Activated B cell treated with CpG ODN at 0.5 μM for 24 hours (primary cell): ENCODE results near the gene C17orf100. TPM values are rescaled to one million over a fixed set of nuclear protein-coding genes. Genes with fewer than 3 reads are reported as not detected.
A peak's percentile ranks its signal among the peaks of the same experiment; 100 is the strongest.
"Not testable (repeated sequence)": the region's sequence is repeated elsewhere in the genome, so short reads cannot be mapped to it uniquely, and the experiment has no call there.

Source experiments
- ATAC-seq: fragments of 200-7000 bp; cut with Tn5 transposase; one replicate; pipeline ENCODE4 v1.10.0; 2021; ENCODE audit warnings: low read depth, mild to moderate bottlenecking, moderate library complexity
- CTCF ChIA-PET: fragments of 350-600 bp; sonication (Branson Sonifier 250); formaldehyde crosslinking; loops from one replicate; lab custom pipeline; 2021; ENCODE audit warnings: antibody characterized with exemption; lab: Charles Lee
- POLR2A ChIA-PET: fragments of 350-600 bp; sonication (Branson Sonifier 250); formaldehyde crosslinking; loops from one replicate; lab custom pipeline; 2021; ENCODE audit warnings: antibody characterized with exemption; lab: Charles Lee
- DNase-seq: peaks from one replicate; pipeline ENCODE4 v3.0.0; 2022
- H3K27ac Mint-ChIP-seq: one replicate; pipeline ENCODE4 v1.8.0; 2020; ENCODE audit warnings: mixed read lengths
- H3K27me3 Mint-ChIP-seq: one replicate; pipeline ENCODE4 v1.8.0; 2021; ENCODE audit warnings: mixed read lengths
- H3K36me3 Mint-ChIP-seq: one replicate; pipeline ENCODE4 v1.8.0; 2021; ENCODE audit warnings: low read depth, mixed read lengths
- H3K4me1 Mint-ChIP-seq: one replicate; pipeline ENCODE4 v1.8.0; 2021; ENCODE audit warnings: mixed read lengths
- H3K4me3 Mint-ChIP-seq: one replicate; pipeline ENCODE4 v1.8.0; 2020; ENCODE audit warnings: mild to moderate bottlenecking, mixed read lengths
- H3K9me3 Mint-ChIP-seq: one replicate; pipeline ENCODE4 v1.8.0; 2020; ENCODE audit warnings: mixed read lengths
- CTCF ChIP-seq: fragments of 200-600 bp; IDR thresholded peaks from one replicate; pipeline ENCODE4 v1.8.0; 2022; ENCODE audit warnings: antibody characterized with exemption, mild to moderate bottlenecking
- intact Hi-C: fragments of 100-400 bp; cut with micrococcal nuclease; formaldehyde crosslinking; loops from one replicate; pipeline ENCODE4 v1.15.1; 2024
- total RNA-seq: library from RNA; stranded (reverse); gene quantifications from 2 replicates; pipeline ENCODE4 v1.2.3, GENCODE V29; 2022

The C17orf100 gene
- total RNA-seq, 1 donor from 2014 or later: 3.5 TPM

DNA sequence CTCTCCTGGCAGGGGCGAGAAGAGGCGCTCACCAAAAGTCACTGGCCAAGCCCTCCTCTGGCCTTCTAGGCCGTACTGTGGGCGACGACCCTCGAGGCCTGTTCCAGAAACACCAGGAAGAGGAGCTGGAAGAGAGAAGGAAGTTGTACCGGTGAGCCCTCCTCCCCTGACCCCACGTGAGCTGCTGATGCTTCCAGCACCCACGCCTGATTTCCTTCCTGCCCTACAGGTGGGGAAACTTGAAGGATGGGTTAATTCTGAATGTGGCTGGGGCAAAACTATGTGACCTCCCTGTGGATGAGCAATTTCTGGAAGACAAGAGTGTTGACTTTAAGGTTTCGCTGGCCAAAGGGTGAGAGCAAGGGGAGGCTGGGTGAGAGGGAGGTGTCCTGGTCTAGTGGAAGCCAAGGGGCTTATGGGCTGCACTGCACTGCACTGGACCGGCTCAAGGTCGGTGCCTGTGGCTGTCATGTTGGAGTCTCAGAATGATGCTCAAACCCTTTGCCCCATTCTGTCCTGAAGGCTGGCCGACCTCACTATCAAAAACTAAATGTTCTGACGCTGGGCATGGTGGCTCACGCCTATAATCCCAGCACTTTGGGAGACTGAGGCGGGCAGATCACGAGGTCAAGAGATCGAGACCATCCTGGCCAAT, 6.2 kb downstream of the C17orf100 start:
- Mint-ChIP-seq H3K9me3 (no peaks in the 10 kb centered on the region), H3K4me3 (peak overlapping the region; percentile 88), H3K27me3 (no peaks in the 10 kb centered on the region), H3K36me3 (no peaks in the 10 kb centered on the region), H3K27ac (peak overlapping the region; percentile 76), H3K4me1 (peaks cover 73% of the 10 kb centered on the region)
- ChIA-PET POLR2A (interaction anchor here (1.2 kb wide), 1 partner anchor 17 kb away, joined by 10 read pairs; the partner anchor contains the start of genes KIAA0753 and TXNDC17), CTCF (no interaction called here)
- TF ChIP-seq CTCF: no peak
- intact Hi-C loops: no loop called here
- ATAC-seq (no peak), DNase-seq (no peak)

GRCh38 chr17:6658411-6658810, 6.8 kb downstream of the C17orf100 start:
- DNase-seq, CTCF ChIA-PET, H3K27me3 Mint-ChIP-seq, H3K36me3 Mint-ChIP-seq, ATAC-seq, POLR2A ChIA-PET, intact Hi-C loops, H3K9me3 Mint-ChIP-seq: not testable (repeated sequence)
- peak overlapping the region; percentile 20 for H3K4me3 Mint-ChIP-seq
- H3K4me1 Mint-ChIP-seq: peaks cover 69% of the 10 kb centered on the region
- H3K27ac Mint-ChIP-seq: peak overlapping the region; percentile 53

DNA sequence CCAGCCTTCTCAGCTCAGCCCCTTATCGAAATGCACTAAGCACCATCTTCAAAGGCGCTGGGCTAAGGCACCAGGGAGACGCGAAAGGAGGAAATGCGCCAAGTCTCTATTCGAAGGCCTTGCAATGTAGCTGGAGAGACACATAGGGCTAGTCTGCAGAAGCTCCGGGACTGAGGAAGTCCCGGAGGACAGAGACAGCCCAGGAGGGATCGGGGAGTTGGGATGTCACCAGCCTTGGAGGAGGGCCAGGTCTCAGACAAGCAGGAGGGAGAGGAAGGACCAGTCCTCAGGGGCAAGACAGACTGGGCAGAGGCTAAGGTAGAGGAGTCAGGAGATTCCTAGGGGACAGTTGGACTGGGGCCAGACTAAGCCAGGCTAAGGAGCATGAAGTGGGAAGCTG, 8.5 kb downstream of the C17orf100 start:
- peak overlapping the region; percentile 79 for H3K4me3 Mint-ChIP-seq
- intact Hi-C loops: no loop called here
- ChIA-PET POLR2A (interaction anchor here (1.4 kb wide), 1 partner anchor 19 kb away, joined by 8 read pairs; the partner anchor contains the start of gene TXNDC17), CTCF (no interaction called here)
- no peaks in the 10 kb centered on the region for H3K9me3 Mint-ChIP-seq
- H3K27ac Mint-ChIP-seq: peak overlapping the region; percentile 72
- no peak for DNase-seq
- no peak for ATAC-seq
- H3K27me3 Mint-ChIP-seq: no peaks in the 10 kb centered on the region
- no peak for TF ChIP-seq CTCF
- peaks cover 57% of the 10 kb centered on the region for H3K4me1 Mint-ChIP-seq
- H3K36me3 Mint-ChIP-seq: peaks cover 2% of the 10 kb centered on the region

DNA sequence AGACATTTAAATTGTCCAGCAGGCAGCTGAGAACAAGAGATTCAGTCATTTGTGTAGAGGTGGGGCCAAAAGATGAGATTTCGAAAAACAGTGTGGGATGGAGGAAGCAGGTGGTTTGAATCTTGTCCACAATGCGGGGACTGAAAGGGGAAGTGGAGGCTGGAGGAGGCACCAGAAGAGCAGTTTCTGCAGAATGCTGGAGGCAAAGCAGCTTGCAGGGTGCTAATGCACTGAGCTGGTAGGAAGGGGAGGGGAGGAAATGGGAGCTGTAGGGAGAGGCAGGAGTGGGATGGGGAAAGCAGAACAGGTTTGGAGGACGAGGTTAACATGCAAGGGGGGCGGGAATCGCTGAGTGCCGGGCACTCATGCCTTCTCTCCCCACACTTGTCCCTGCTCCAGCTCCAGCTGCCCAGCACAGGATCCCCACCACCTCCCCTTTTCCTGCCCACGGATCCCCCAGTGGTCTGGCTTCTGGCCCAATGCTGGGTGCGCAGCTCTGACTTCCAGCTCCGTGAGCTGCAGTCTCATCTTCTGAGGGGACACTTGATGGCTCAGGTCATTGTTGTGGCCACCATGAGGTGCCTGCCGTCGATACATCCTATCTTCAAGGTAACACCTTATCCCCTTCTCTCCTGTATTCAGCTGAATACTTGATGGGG, 9.4 kb downstream of the C17orf100 start:
- intact Hi-C loops: no loop called here
- TF ChIP-seq CTCF: no peak
- peaks cover 2% of the 10 kb centered on the region for H3K36me3 Mint-ChIP-seq
- H3K9me3 Mint-ChIP-seq: no peaks in the 10 kb centered on the region
- peaks cover 52% of the 10 kb centered on the region for H3K4me1 Mint-ChIP-seq
- no peak for DNase-seq
- H3K4me3 Mint-ChIP-seq: peak overlapping the region; percentile 79
- ChIA-PET CTCF (interaction anchor here (1.5 kb wide), 1 partner anchor 10 kb away, joined by 3 read pairs; no protein-coding TSS in a partner anchor), POLR2A (interaction anchor here (0.6 to 1.4 kb wide), 6 partner anchors 10 to 1151 kb away, joined by 3 to 9 read pairs (median 5); partner anchors contain the start of genes C17orf100, MED31 and TXNDC17)
- no peaks in the 10 kb centered on the region for H3K27me3 Mint-ChIP-seq
- H3K27ac Mint-ChIP-seq: peak overlapping the region; percentile 72
- peak; percentile 68 for ATAC-seq

DNA sequence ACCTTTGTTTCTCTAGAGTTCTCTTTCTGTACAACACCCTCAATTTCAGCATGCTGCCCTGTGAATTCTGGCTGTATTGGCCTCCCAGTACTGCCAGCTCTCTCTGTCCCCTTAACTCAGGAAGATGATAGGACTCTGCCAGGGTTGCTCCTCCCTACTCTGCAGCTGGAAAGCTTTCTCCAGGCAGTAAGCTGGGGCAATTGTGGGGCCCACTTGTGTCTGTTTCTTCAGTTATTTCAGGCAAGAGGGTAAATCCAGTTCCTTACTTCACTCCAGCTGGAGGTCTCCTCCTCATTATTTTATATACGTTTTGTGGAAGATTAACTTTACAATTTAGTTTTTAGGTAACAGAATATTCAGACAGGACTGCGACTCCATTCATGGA, 9.9 kb downstream of the C17orf100 start:
- no peaks in the 10 kb centered on the region for H3K9me3 Mint-ChIP-seq
- no peak for TF ChIP-seq CTCF
- H3K4me1 Mint-ChIP-seq: peaks cover 54% of the 10 kb centered on the region
- ATAC-seq: no peak
- no peaks in the 10 kb centered on the region for H3K27me3 Mint-ChIP-seq
- intact Hi-C loops: no loop called here
- peak overlapping the region; percentile 79 for H3K4me3 Mint-ChIP-seq
- ChIA-PET CTCF (interaction anchor here (1.5 kb wide), 1 partner anchor 9 kb away, joined by 3 read pairs; no protein-coding TSS in a partner anchor), POLR2A (interaction anchor here (0.6 to 1.4 kb wide), 5 partner anchors 10 to 1151 kb away, joined by 3 to 9 read pairs (median 7); partner anchors contain the start of genes C17orf100, MED31 and TXNDC17)
- peaks cover 5% of the 10 kb centered on the region for H3K36me3 Mint-ChIP-seq
- DNase-seq: no peak
- peak overlapping the region; percentile 72 for H3K27ac Mint-ChIP-seq

DNA sequence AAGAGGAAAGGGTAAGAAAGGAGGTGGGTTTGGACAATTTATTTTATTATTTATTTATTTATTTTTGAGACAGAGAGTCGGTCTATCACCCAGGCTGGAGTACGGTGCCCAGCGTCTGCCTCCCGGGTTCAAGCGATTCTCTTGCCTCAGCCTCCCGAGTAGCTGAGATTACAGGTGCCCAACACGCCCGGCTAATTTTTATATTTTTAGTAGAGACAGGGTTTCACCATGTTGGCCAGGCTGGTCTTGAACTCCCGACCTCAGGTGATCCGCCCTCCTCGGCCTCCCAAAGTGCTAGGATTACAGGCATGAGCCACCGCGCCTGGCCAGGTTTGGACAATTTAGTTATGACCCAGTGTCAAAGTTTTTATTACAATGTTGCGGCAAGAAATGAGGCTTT, 11.6 kb downstream of the C17orf100 start:
- CTCF ChIA-PET, DNase-seq, H3K4me3 Mint-ChIP-seq, H3K27ac Mint-ChIP-seq, H3K36me3 Mint-ChIP-seq, POLR2A ChIA-PET, H3K9me3 Mint-ChIP-seq, H3K27me3 Mint-ChIP-seq, ATAC-seq, intact Hi-C loops: not testable (repeated sequence)
- peaks cover 52% of the 10 kb centered on the region for H3K4me1 Mint-ChIP-seq
